ENCODE measurements around the gene INAVA. TPM values are rescaled to one million over a fixed set of nuclear protein-coding genes. Genes with fewer than 3 reads are reported as not detected.

INAVA gene
- total and polyA plus RNA-seq, 2 experiments from 2014 or later = 51.0 to 79.7 TPM

DNA sequence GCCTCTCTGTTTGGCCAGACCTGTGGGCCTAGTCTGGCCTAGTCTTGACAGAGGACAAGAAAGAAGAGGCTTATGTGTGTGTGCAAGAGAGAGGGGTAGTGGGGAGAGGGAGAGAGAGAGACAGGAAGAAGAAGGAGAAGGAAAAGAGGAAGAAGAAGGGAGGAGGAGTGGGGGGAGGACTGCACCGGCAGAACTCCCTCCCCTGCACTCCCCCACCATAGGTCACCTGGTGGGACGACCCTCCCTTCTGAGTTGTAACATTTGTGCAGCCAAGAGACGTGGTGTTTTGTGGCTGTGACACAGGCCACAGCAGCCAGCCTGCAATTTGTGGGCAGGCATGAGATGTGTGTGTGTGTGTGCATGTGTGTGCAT, 4.3 kb downstream of the INAVA start:
- Histone ChIP-seq H3K36me3 (replicated peaks; ENCODE audit: insufficient read depth, low read depth) (no peaks in the 10 kb centered on the region), H3K27ac (peak overlapping the region; percentile 100), H3K4me3 (no peak overlapping the region)

DNA sequence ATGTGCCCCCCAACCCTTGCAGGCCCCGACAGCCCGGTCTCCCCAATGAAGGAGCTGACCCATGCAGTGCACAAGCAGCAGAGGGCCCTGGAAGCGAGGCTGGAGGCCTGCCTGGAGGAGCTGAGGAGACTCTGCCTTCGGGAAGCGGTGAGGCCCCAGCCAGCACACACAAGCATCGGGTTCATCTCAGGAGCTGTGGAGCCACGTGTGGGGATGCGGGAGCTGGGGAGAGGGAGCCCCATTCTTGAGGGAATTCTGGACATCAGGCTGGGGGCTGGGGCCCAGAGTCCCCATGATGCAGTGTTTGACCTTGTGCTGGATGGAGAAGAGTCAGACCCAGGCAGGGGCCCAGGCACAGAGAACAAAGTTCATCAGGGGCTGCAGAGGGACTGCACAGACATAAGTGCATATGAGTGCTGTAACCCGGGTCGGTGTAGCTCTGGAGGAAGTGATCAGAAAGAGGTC, 4.8 kb downstream of the INAVA start:
- no peak overlapping the region for H2AFZ ChIP-seq
- WGBS (ENCODE audit: low lambda C conversion rate, missing lambda C conversion rate) = 95% methylated on average over 10 of the region's 10 CpGs
- H3K27ac ChIP-seq = peak overlapping the region; percentile 100
- no peak overlapping the region for H3K4me3 ChIP-seq
- H3K36me3 ChIP-seq (replicated peaks; ENCODE audit: insufficient read depth, low read depth) = no peaks in the 10 kb centered on the region
- H3K9me2 ChIP-seq (replicated peaks; ENCODE audit: insufficient read depth) = no peaks in the 10 kb centered on the region
- DNase-seq (ENCODE audit: low spot score) = no peak
- H3K27me3 ChIP-seq = no peaks in the 10 kb centered on the region
- peak overlapping the region; percentile 89 for H3K4me2 ChIP-seq
- no peak for TF ChIP-seq EZH2 (IDR thresholded peaks at IDR 0.05; ENCODE audit: borderline replicate concordance)
- no peak for TF ChIP-seq CTCF (IDR thresholded peaks at IDR 0.05; ENCODE audit: poor library complexity)
- no peak for TF ChIP-seq EZH2phosphoT487 (IDR thresholded peaks at IDR 0.05; ENCODE audit: low read depth, severe bottlenecking, unreplicated experiment)
- H3K79me2 ChIP-seq = peaks cover 37% of the 10 kb centered on the region
- no peaks in the 10 kb centered on the region for H3K9me3 ChIP-seq (ENCODE audit: low read depth)
- H3K4me1 ChIP-seq (ENCODE audit: insufficient read depth) = peaks cover 28% of the 10 kb centered on the region
- H4K20me1 ChIP-seq (ENCODE audit: insufficient read depth, poor library complexity, severe bottlenecking) = peaks cover 10% of the 10 kb centered on the region

More for the DNA sequence above, 4.3 kb downstream of the INAVA start:
- H3K27me3 ChIP-seq = no peaks in the 10 kb centered on the region
- WGBS (ENCODE audit: low lambda C conversion rate, missing lambda C conversion rate) = 72% methylated on average over 3 of the region's 3 CpGs
- H4K20me1 ChIP-seq (ENCODE audit: insufficient read depth, poor library complexity, severe bottlenecking) = peaks cover 10% of the 10 kb centered on the region
- no peaks in the 10 kb centered on the region for H3K9me3 ChIP-seq (ENCODE audit: low read depth)
- peaks cover 42% of the 10 kb centered on the region for H3K79me2 ChIP-seq
- peaks cover 32% of the 10 kb centered on the region for H3K4me1 ChIP-seq (ENCODE audit: insufficient read depth)
- TF ChIP-seq EZH2phosphoT487 (IDR thresholded peaks at IDR 0.05; ENCODE audit: low read depth, severe bottlenecking, unreplicated experiment) = no peak
- H3K4me2 ChIP-seq = peak overlapping the region; percentile 89
- no peak for DNase-seq (ENCODE audit: low spot score)
- H2AFZ ChIP-seq = no peak overlapping the region
- no peaks in the 10 kb centered on the region for H3K9me2 ChIP-seq (replicated peaks; ENCODE audit: insufficient read depth)

- 98% methylated on average over 16 of the region's 16 CpGs for WGBS (ENCODE audit: low lambda C conversion rate, missing lambda C conversion rate)
- H3K9me2 ChIP-seq (replicated peaks; ENCODE audit: insufficient read depth) = no peaks in the 10 kb centered on the region
- H3K4me3 ChIP-seq = no peak overlapping the region
- peak overlapping the region; percentile 23 for H3K27ac ChIP-seq
- H4K20me1 ChIP-seq (ENCODE audit: insufficient read depth, poor library complexity, severe bottlenecking) = peaks cover 10% of the 10 kb centered on the region
- no peaks in the 10 kb centered on the region for H3K36me3 ChIP-seq (replicated peaks; ENCODE audit: insufficient read depth, low read depth)
- no peak for TF ChIP-seq EZH2phosphoT487 (IDR thresholded peaks at IDR 0.05; ENCODE audit: low read depth, severe bottlenecking, unreplicated experiment)
- TF ChIP-seq CTCF (IDR thresholded peaks at IDR 0.05; ENCODE audit: poor library complexity) = no peak
- no peak for TF ChIP-seq EZH2 (IDR thresholded peaks at IDR 0.05; ENCODE audit: borderline replicate concordance)
- no peaks in the 10 kb centered on the region for H3K9me3 ChIP-seq (ENCODE audit: low read depth)
- no peak for DNase-seq (ENCODE audit: low spot score)
- no peak overlapping the region for H3K4me2 ChIP-seq
- H3K79me2 ChIP-seq = peaks cover 30% of the 10 kb centered on the region
- H2AFZ ChIP-seq = no peak overlapping the region
- peaks cover 29% of the 10 kb centered on the region for H3K4me1 ChIP-seq (ENCODE audit: insufficient read depth)
- no peaks in the 10 kb centered on the region for H3K27me3 ChIP-seq
These were observed 5.5 kb downstream of the INAVA start for GRCh38 chr1:200899954-200900867.

GRCh38 chr1:200900877-200901276, 6.2 kb downstream of the INAVA start:
- no peaks in the 10 kb centered on the region for H3K36me3 ChIP-seq (replicated peaks; ENCODE audit: insufficient read depth, low read depth)
- H3K4me2 ChIP-seq = no peak overlapping the region
- H3K4me1 ChIP-seq (ENCODE audit: insufficient read depth) = peaks cover 33% of the 10 kb centered on the region
- H3K27ac ChIP-seq = no peak overlapping the region
- H3K79me2 ChIP-seq = peaks cover 24% of the 10 kb centered on the region
- no peak for DNase-seq (ENCODE audit: low spot score)
- H3K4me3 ChIP-seq = no peak overlapping the region
- TF ChIP-seq CTCF (IDR thresholded peaks at IDR 0.05; ENCODE audit: poor library complexity) = no peak
- no peak for TF ChIP-seq EZH2phosphoT487 (IDR thresholded peaks at IDR 0.05; ENCODE audit: low read depth, severe bottlenecking, unreplicated experiment)
- no peak for TF ChIP-seq EZH2 (IDR thresholded peaks at IDR 0.05; ENCODE audit: borderline replicate concordance)
- no peaks in the 10 kb centered on the region for H3K9me3 ChIP-seq (ENCODE audit: low read depth)
- H3K9me2 ChIP-seq (replicated peaks; ENCODE audit: insufficient read depth) = no peaks in the 10 kb centered on the region
- 95% methylated on average over 17 of the region's 17 CpGs for WGBS (ENCODE audit: low lambda C conversion rate, missing lambda C conversion rate)
- no peak overlapping the region for H2AFZ ChIP-seq
- H4K20me1 ChIP-seq (ENCODE audit: insufficient read depth, poor library complexity, severe bottlenecking) = peaks cover 10% of the 10 kb centered on the region
- H3K27me3 ChIP-seq = no peaks in the 10 kb centered on the region
